Parathyroid adenoma (tissue), 2 donors: ENCODE data around the gene DDI1.

Source experiments
- H2AFZ ChIP-seq: fragments of 300-600 bp; sonication (generic); one replicate; pipeline ENCODE4 v1.7.0; 2017; ENCODE audit warnings: antibody characterized with exemption, mild to moderate bottlenecking
- H3K27ac ChIP-seq: fragments of 300-600 bp; sonication (generic); one replicate; pipeline ENCODE4 v1.7.0; 2017
- H3K27me3 ChIP-seq: fragments of 300-600 bp; sonication (generic); one replicate; pipeline ENCODE4 v1.7.0; 2017; ENCODE audit warnings: low read length; ENCODE audit not compliant: control insufficient read depth, insufficient read depth
- H3K36me3 ChIP-seq: fragments of 300-600 bp; sonication (generic); one replicate; pipeline ENCODE4 v1.7.0; 2017; ENCODE audit warnings: low read length; ENCODE audit not compliant: control insufficient read depth, insufficient read depth
- H3K4me1 ChIP-seq: fragments of 300-600 bp; sonication (generic); one replicate; pipeline ENCODE4 v1.7.0; 2017; ENCODE audit warnings: control low read depth
- H3K4me2 ChIP-seq: fragments of 300-600 bp; sonication (generic); one replicate; pipeline ENCODE4 v1.7.0; 2017; ENCODE audit warnings: low read length
- H3K4me3 ChIP-seq: fragments of 300-600 bp; sonication (generic); one replicate; pipeline ENCODE4 v1.7.0; 2017; ENCODE audit warnings: low read depth, low read length
- H3K79me2 ChIP-seq: fragments of 300-600 bp; sonication (generic); one replicate; pipeline ENCODE4 v1.7.0; 2017; ENCODE audit warnings: control low read depth
- H3K9ac ChIP-seq: fragments of 300-600 bp; sonication (generic); one replicate; pipeline ENCODE4 v1.7.0; 2017; ENCODE audit warnings: mild to moderate bottlenecking
- H3K9me3 ChIP-seq: fragments of 300-600 bp; sonication (generic); one replicate; pipeline ENCODE4 v1.7.0; 2017; ENCODE audit warnings: low read length; ENCODE audit not compliant: control insufficient read depth
- TF ChIP-seq, protein P1 (sequence below): fragments of 300-600 bp; sonication (generic); IDR thresholded peaks from one replicate; pipeline ENCODE4 v1.7.0; 2017; ENCODE audit warnings: antibody characterized with exemption, mild to moderate bottlenecking
- donor health status: primary hyperparathyroidism.

Gene DDI1

DNA sequence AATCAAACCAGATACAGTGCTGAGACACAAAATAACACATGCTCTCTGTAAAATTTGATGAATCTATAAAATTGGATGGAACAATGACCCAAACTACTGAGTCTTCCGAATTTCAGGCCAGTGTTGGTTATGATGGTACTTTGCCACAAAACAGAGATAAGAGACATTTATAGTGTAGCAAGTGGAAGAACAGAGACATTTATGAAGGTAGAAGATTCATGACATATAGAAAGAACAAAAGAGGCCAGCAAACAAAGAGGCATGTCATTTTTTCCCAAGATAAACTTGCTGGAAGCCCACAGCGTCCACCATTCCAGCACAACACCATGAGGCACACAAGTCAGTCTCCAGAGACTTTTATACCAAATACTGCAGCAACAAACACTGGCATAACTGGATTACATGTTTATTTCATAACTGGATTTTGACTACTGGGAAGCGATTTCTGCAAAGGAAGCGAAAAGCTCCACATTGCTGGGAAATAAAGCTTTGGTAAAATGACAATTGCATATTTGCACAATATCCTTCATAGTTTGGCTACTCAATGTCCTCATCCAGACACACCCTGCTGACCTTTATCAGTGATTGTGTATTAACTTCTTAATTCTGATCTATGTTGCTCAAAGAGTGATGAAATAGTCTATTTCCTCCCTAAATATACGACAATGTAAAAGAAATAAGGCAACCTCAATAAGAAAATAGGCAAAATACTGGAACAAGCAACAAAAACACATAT lies 17.5 kb downstream of the DDI1 start:
- H3K27ac ChIP-seq = no peak overlapping the region
- no peaks in the 10 kb centered on the region for H3K9me3 ChIP-seq
- no peak overlapping the region for H2AFZ ChIP-seq
- H3K27me3 ChIP-seq = no peaks in the 10 kb centered on the region
- H3K4me2 ChIP-seq = no peak overlapping the region
- TF ChIP-seq, protein P1, sequence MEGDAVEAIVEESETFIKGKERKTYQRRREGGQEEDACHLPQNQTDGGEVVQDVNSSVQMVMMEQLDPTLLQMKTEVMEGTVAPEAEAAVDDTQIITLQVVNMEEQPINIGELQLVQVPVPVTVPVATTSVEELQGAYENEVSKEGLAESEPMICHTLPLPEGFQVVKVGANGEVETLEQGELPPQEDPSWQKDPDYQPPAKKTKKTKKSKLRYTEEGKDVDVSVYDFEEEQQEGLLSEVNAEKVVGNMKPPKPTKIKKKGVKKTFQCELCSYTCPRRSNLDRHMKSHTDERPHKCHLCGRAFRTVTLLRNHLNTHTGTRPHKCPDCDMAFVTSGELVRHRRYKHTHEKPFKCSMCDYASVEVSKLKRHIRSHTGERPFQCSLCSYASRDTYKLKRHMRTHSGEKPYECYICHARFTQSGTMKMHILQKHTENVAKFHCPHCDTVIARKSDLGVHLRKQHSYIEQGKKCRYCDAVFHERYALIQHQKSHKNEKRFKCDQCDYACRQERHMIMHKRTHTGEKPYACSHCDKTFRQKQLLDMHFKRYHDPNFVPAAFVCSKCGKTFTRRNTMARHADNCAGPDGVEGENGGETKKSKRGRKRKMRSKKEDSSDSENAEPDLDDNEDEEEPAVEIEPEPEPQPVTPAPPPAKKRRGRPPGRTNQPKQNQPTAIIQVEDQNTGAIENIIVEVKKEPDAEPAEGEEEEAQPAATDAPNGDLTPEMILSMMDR = no peak
- H3K36me3 ChIP-seq = no peaks in the 10 kb centered on the region
- H3K79me2 ChIP-seq = no peaks in the 10 kb centered on the region
- no peak overlapping the region for H3K4me3 ChIP-seq
- H3K9ac ChIP-seq = no peak overlapping the region
- no peaks in the 10 kb centered on the region for H3K4me1 ChIP-seq

DNA sequence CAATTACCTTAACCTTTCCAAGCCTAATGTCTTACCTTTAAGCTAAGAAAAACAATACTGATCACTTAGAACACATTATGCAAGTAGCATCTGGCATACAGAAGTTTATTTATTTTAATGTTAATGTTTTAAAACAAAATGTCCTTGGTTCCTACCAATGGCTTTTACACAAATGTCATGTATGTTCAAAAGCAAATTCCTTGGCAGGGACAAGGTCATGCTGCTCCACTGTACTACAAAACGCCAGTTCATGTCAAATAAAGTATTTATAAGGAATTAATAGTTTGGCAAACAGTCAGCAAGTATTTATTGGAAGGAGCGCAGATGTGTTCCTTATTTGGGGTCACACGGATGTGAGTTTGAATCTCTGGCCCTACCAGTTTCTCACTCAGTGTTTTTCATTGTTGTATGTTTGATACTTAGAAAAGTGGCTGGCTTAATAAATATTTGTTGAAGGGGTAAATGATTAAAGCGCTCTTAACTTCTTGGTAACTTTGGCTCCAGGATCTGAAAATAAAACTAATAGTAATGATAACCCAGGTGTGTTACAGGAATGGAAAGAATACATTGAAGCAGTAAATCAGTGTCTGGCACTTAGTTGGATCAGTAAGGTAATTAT lies 18.6 kb downstream of the DDI1 start:
- Histone ChIP-seq H3K36me3 (no peaks in the 10 kb centered on the region), H3K9me3 (no peaks in the 10 kb centered on the region), H3K9ac (no peak overlapping the region), H2AFZ (no peak overlapping the region), H3K4me3 (no peak overlapping the region), H3K27me3 (no peaks in the 10 kb centered on the region), H3K27ac (no peak overlapping the region), H3K4me1 (no peaks in the 10 kb centered on the region), H3K79me2 (no peaks in the 10 kb centered on the region), H3K4me2 (no peak overlapping the region)
- TF ChIP-seq, protein P1 = no peak

DNA sequence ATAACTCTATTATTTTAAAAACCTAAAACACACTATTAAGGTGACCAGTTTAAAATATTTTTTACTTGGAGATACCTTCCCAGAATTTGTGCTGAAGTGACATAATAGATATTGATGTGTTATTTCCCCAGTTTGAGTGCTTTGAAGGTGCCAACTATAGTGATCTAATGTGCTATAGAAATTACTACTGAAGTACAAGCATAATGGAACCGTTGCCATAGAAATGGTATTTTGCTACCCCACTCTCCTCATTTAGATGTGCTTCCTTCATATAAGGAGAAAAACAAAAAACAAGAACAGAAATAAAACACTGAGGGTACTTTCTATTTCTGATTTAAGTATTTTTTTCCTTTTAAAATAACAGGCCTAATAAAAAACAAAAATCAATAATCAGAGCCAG lies 19.2 kb downstream of the DDI1 start:
- Histone ChIP-seq H3K27me3 (no peaks in the 10 kb centered on the region), H3K4me3 (no peak overlapping the region), H3K9ac (no peak overlapping the region)

DNA sequence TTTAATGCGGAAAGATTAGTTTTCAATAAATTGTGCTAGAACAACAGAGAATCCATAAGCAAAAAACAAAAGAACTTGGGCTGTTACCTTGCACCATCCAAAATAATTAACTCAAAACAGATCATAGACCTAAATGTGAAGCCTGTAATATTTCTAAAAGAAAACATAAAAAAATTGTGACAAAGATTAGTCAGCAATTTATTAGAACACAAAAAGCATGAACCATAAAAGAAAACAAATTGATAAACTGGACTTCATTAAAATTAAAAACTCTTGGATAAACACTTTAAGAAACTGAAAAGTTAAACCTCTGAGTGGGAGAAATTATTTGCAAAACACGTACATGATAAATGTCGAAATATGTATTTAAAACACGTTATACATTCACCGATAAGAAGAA lies 21.5 kb downstream of the DDI1 start:
- Histone ChIP-seq H3K36me3 (no peaks in the 10 kb centered on the region), H3K27me3 (no peaks in the 10 kb centered on the region), H3K4me2 (no peak overlapping the region), H2AFZ (no peak overlapping the region), H3K9ac (no peak overlapping the region), H3K4me1 (no peaks in the 10 kb centered on the region), H3K4me3 (no peak overlapping the region), H3K79me2 (no peaks in the 10 kb centered on the region), H3K27ac (no peak overlapping the region), H3K9me3 (no peaks in the 10 kb centered on the region)
- TF ChIP-seq, protein P1 = no peak

More for the DNA sequence above, 19.2 kb downstream of the DDI1 start:
- Histone ChIP-seq H3K9me3 (no peaks in the 10 kb centered on the region), H2AFZ (no peak overlapping the region), H3K27ac (no peak overlapping the region), H3K79me2 (no peaks in the 10 kb centered on the region), H3K4me1 (no peaks in the 10 kb centered on the region), H3K36me3 (no peaks in the 10 kb centered on the region), H3K4me2 (no peak overlapping the region)
- TF ChIP-seq, protein P1 = no peak

DNA sequence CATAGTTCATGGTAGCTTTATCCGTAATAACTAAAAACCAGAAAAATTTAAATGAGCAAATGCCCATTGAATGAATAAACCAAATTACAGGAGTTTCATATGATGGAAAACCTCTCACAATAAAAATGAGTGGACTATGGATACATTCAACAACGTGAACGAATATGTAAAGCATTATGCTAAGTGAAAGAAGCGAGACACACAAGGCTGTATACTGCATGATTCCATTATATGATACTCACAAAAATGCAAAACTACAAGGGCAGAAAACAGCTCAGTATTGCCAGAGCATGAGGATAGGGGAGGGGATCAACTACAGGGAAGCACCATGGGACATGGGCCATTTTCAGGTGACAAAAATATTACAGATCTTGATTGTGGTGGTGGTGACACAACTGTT lies 22.2 kb downstream of the DDI1 start:
- H2AFZ ChIP-seq = no peak overlapping the region
- no peak overlapping the region for H3K4me3 ChIP-seq
- no peaks in the 10 kb centered on the region for H3K9me3 ChIP-seq
- H3K27me3 ChIP-seq = no peaks in the 10 kb centered on the region
- TF ChIP-seq, protein P1 = no peak
- no peaks in the 10 kb centered on the region for H3K79me2 ChIP-seq
- H3K27ac ChIP-seq = no peak overlapping the region
- H3K36me3 ChIP-seq = no peaks in the 10 kb centered on the region
- no peak overlapping the region for H3K9ac ChIP-seq
- no peaks in the 10 kb centered on the region for H3K4me1 ChIP-seq
- no peak overlapping the region for H3K4me2 ChIP-seq
